Endothelial cell of umbilical vein (primary cell): Measurements from ENCODE around the gene PYCR2. TPM values are rescaled to one million over a fixed set of nuclear protein-coding genes. Genes with fewer than 3 reads are reported as not detected.

Experiments used
- BruUV-seq: library from RNA; stranded (reverse); fragments of 400-500 nt; replicated peaks from 2 replicates; lab custom pipeline; 2021; lab: Mats Ljungman, UMichigan
- CTCF ChIA-PET: fragments of 300-600, 350-600 bp; sonication (Branson Sonifier 250); formaldehyde crosslinking; loops from one replicate; lab custom pipeline; 2021; ENCODE audit warnings: antibody characterized with exemption, inconsistent platforms; lab: Charles Lee
- POLR2A ChIA-PET: fragments of 300-600, 350-600 bp; sonication (Branson Sonifier 250); formaldehyde crosslinking; loops from one replicate; lab custom pipeline; 2021; ENCODE audit warnings: antibody characterized with exemption, inconsistent platforms; lab: Charles Lee
- DNase-seq: peaks from one replicate; pipeline ENCODE4 v3.0.0-alpha.2; 2011; ENCODE audit warnings: low read depth, low spot score
- FAIRE-seq: peaks from 2 replicates; lab custom pipeline; 2011; peaks lifted over from hg19 to GRCh38; lab: Jason Lieb, UNC
- H2AFZ ChIP-seq: 2 replicates; pipeline ENCODE4 v1.6.0; 2012; ENCODE audit warnings: low read depth, low read length, control low read depth, inconsistent platforms
- H3K27ac ChIP-seq: 2 replicates; pipeline ENCODE4 v1.5.1; 2011; ENCODE audit warnings: low read depth, mild to moderate bottlenecking, control low read depth, low read length, moderate library complexity; ENCODE audit not compliant: insufficient read depth
- H3K27me3 ChIP-seq, 2 experiments: 2 replicates each; pipeline versions ENCODE4 v1.6.0 to v1.6.1; 2011; ENCODE audit warnings: low read length in 2 of 2, mixed read lengths in 1 of 2; ENCODE audit not compliant: control insufficient read depth in 2 of 2, insufficient read depth in 2 of 2
- H3K36me3 ChIP-seq, 2 experiments: 2 replicates in 1 of 2; 3 replicates in 1 of 2; pipeline ENCODE4 v1.5.1; 2011; ENCODE audit warnings: low read length in 2 of 2, mild to moderate bottlenecking in 1 of 2, moderate library complexity in 1 of 2; ENCODE audit not compliant: control insufficient read depth in 2 of 2, insufficient read depth in 2 of 2; ENCODE audit errors: extremely low read depth in 1 of 2
- H3K4me1 ChIP-seq: 3 replicates; pipeline ENCODE4 v1.5.1; 2011; ENCODE audit warnings: mild to moderate bottlenecking, low read length; ENCODE audit not compliant: control insufficient read depth, insufficient read depth; ENCODE audit errors: extremely low read depth
- H3K4me2 ChIP-seq: 2 replicates; pipeline ENCODE4 v1.6.1; 2011; ENCODE audit warnings: low read length, control low read depth, mixed read lengths; ENCODE audit not compliant: insufficient read depth
- H3K4me3 ChIP-seq, 3 experiments: fragments of 200-600 bp in 1 of 3; sonication (generic), shearing (Covaris generic) in 1 of 3; replicated peaks in 1 of 3; 2 replicates each; pipeline ENCODE4 v1.5.1; 2011 to 2016; ENCODE audit warnings: control low read depth in 3 of 3, low read length in 3 of 3, mild to moderate bottlenecking in 2 of 3, inconsistent platforms in 1 of 3, low read depth in 1 of 3, moderate library complexity in 1 of 3; ENCODE audit not compliant: insufficient read depth in 1 of 3
- H3K79me2 ChIP-seq: 2 replicates; pipeline ENCODE4 v1.6.0; 2012; ENCODE audit warnings: low read length, inconsistent platforms; ENCODE audit not compliant: control insufficient read depth, insufficient read depth
- H3K9ac ChIP-seq: replicated peaks from 2 replicates; pipeline ENCODE3; 2011; ENCODE audit warnings: low read length, control low read depth; ENCODE audit not compliant: insufficient read depth; ENCODE audit errors: extremely low read depth
- H3K9me1 ChIP-seq: replicated peaks from 3 replicates; pipeline ENCODE4 v1.6.0; 2011; ENCODE audit warnings: mild to moderate bottlenecking, low read length; ENCODE audit not compliant: control insufficient read depth, insufficient read depth; ENCODE audit errors: extremely low read depth
- H3K9me3 ChIP-seq: replicated peaks from 2 replicates; pipeline ENCODE4 v1.5.1; 2012; ENCODE audit warnings: low read length, inconsistent platforms; ENCODE audit not compliant: control insufficient read depth, insufficient read depth
- H4K20me1 ChIP-seq: replicated peaks from 2 replicates; pipeline ENCODE3; 2011; ENCODE audit warnings: mild to moderate bottlenecking, low read length; ENCODE audit not compliant: control insufficient read depth, insufficient read depth; ENCODE audit errors: extremely low read depth
- CTCF ChIP-seq, 2 donors: IDR thresholded peaks; 1 replicate in 1 of 2; 2 replicates in 1 of 2; pipeline ENCODE4 v1.5.1; 2011; ENCODE audit warnings: low read length in 2 of 2, mild to moderate bottlenecking in 2 of 2, moderate library complexity in 2 of 2, control low read depth in 1 of 2, inconsistent platforms in 1 of 2, low read depth in 1 of 2; ENCODE audit not compliant: insufficient read depth in 1 of 2; ENCODE audit errors: extremely low read depth in 1 of 2
- POLR2AphosphoS5 ChIP-seq: IDR thresholded peaks from 2 replicates; pipeline ENCODE4 v1.6.1; 2012; ENCODE audit warnings: low read depth, mild to moderate bottlenecking, control low read depth, low read length, moderate library complexity; ENCODE audit not compliant: insufficient read depth
- dilution Hi-C: fragments of 300-500 bp; cut with MboI; formaldehyde crosslinking; loops from one replicate; pipeline ENCODE4 v1.15.0; 2019; ENCODE audit warnings: low sequenced_read_pairs; ENCODE audit not compliant: extremely low pct_ligation_motif_present
- intact Hi-C: fragments of 100-400 bp; cut with micrococcal nuclease; formaldehyde crosslinking; loops from one replicate; pipeline ENCODE4 v1.10.0; 2022
- polyA plus RNA-seq, 4 experiments: library from polyadenylated mRNA; depleted of rRNA in 3 of 4; stranded (reverse) in 3 of 4; unstranded in 1 of 4; fragments of >200 nt; gene quantifications; 2 replicates each; pipeline versions ENCODE4 v1.2.1 to v1.2.3, GENCODE V29; 2011 to 2012; ENCODE audit warnings: missing spikeins in 1 of 4
- total RNA-seq: library from RNA; stranded (reverse); gene quantifications from 2 replicates; pipeline ENCODE4 v1.2.3, GENCODE V29; 2021

The PYCR2 gene
- total and polyA plus RNA-seq, 2 donors (not counting 3 experiments of a cell fraction or from before 2014, with no cell fraction given), result 64.6 to 65.1 TPM

DNA sequence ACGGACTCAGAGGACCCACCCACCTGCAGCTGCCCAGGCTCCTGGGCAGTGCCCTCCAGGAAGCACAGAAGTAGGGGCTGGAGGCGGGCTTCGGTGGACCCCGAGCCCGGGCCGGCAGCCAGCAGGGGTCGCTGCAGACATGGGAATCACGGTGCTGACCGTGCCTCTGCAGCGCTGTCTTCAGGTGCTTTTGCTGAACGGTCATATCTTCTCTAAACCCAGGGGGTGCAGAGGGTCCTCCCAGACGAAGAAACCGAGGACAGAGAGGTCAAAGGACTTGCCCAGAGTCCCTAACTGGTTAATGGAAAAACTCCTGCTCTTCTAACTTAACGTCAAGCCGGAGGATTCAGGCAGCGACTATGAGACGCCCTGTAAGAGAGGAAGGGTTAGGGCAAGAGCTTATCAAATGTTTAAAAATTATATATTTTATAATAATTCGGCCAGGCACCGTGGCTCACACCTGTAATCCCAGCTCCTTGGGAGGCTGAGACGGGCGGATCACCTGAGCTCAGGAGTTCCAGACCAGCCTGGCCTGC is 38.5 kb upstream of the PYCR2 start:
- DNase-seq (peak; percentile 35), FAIRE-seq (peak; percentile 18)
- Histone ChIP-seq H3K4me1 (no peaks in the 10 kb centered on the region), H3K36me3 (no peaks in the 10 kb centered on the region), H3K79me2 (no peaks in the 10 kb centered on the region), H2AFZ (peak overlapping the region; percentile 57), H4K20me1 (no peaks in the 10 kb centered on the region), H3K27me3 (peaks cover 0 to 5% of the 10 kb centered on the region in 2 experiments), H3K9me1 (no peaks in the 10 kb centered on the region), H3K9ac (no peak overlapping the region), H3K27ac (no peak overlapping the region), H3K4me3 (no peak overlapping the region), H3K4me2 (no peak overlapping the region), H3K9me3 (no peaks in the 10 kb centered on the region)
- ChIA-PET POLR2A (no interaction called here), CTCF (interaction anchor here (0.6 to 3.0 kb wide), 17 partner anchors 9 to 427 kb away, joined by 3 to 10 read pairs (median 3); partner anchors contain the start of genes H3-3A, SRP9 and TMEM63A)
- BruUV-seq, result no TSS peak
- TF ChIP-seq CTCF (IDR thresholded peaks at IDR 0.05; ENCODE audit: extremely low read depth in 1 of 2, insufficient read depth in 1 of 2, low read depth in 1 of 2, low read length in 2 of 2) (peak; percentile 78 to 90), POLR2AphosphoS5 (no peak)
- dilution Hi-C loops (no loop called here), intact Hi-C loops (loop anchor here (1.0 kb wide), 2 partner anchors 38 to 42 kb away; partner anchors contain the start of gene PYCR2)
